IMR-90 (cell line): Measurements from ENCODE around the gene SLC6A11. TPM values are rescaled to one million over a fixed set of nuclear protein-coding genes. Genes with fewer than 3 reads are reported as not detected.

ENCODE experiments used
- ATAC-seq: fragments of 200-7000 bp; cut with Tn5 transposase; 2 replicates; pipeline ENCODE4 v1.9.1; 2020; ENCODE audit warnings: low read depth, mild to moderate bottlenecking, moderate library complexity
- BruUV-seq: library from RNA; stranded (reverse); fragments of 400-500 nt; replicated peaks from 2 replicates; lab custom pipeline; 2021; lab: Mats Ljungman, UMichigan
- CTCF ChIA-PET: fragments of 300-600 bp; formaldehyde crosslinking; extraction: SDS; loops from one replicate; lab custom pipeline; 2021; ENCODE audit warnings: antibody characterized with exemption; lab: Yijun Ruan, JAX
- POLR2A ChIA-PET: fragments of 300-600 bp; sonication (Branson Sonifier 250); formaldehyde crosslinking; loops from one replicate; lab custom pipeline; 2022; ENCODE audit warnings: antibody characterized with exemption; ENCODE audit not compliant: unreplicated experiment; lab: Charles Lee
- DNase-seq: peaks from one replicate; pipeline ENCODE4 v3.0.0; 2013
- H2AFZ ChIP-seq: replicated peaks from 2 replicates; pipeline ENCODE3; 2013; ENCODE audit warnings: low read length, mild to moderate bottlenecking; ENCODE audit not compliant: poor library complexity
- H2AK5ac ChIP-seq: 2 replicates; pipeline ENCODE4 v1.6.1; 2013; ENCODE audit warnings: low read depth, low read length, inconsistent platforms
- H2AK9ac ChIP-seq: replicated peaks from 2 replicates; pipeline ENCODE3; 2013; ENCODE audit warnings: mild to moderate bottlenecking, low read depth, low read length, moderate library complexity; ENCODE audit not compliant: poor library complexity
- H2BK120ac ChIP-seq: 2 replicates; pipeline ENCODE4 v1.6.1; 2013; ENCODE audit warnings: low read depth, low read length, inconsistent platforms
- H2BK15ac ChIP-seq: 3 replicates; pipeline ENCODE4 v1.6.1; 2013; ENCODE audit warnings: low read depth, low read length, inconsistent platforms
- H2BK20ac ChIP-seq: 2 replicates; pipeline ENCODE4 v1.6.1; 2013; ENCODE audit warnings: low read depth, mild to moderate bottlenecking, inconsistent platforms, low read length, moderate library complexity
- H2BK5ac ChIP-seq: 2 replicates; pipeline ENCODE4 v1.6.1; 2013; ENCODE audit warnings: mild to moderate bottlenecking, low read depth, low read length, inconsistent platforms; ENCODE audit not compliant: poor library complexity, severe bottlenecking
- H3K14ac ChIP-seq: replicated peaks from 2 replicates; pipeline ENCODE4 v1.6.1; 2013; ENCODE audit warnings: low read depth, low read length, inconsistent platforms
- H3K18ac ChIP-seq: 2 replicates; pipeline ENCODE4 v1.6.1; 2013; ENCODE audit warnings: low read depth, low read length, control low read depth
- H3K23ac ChIP-seq: 2 replicates; pipeline ENCODE4 v1.6.1; 2013; ENCODE audit warnings: low read depth, low read length, inconsistent platforms
- H3K27ac ChIP-seq: 2 replicates; pipeline ENCODE4 v1.5.1; 2013; ENCODE audit warnings: mild to moderate bottlenecking, control low read depth, low read length; ENCODE audit not compliant: insufficient read depth
- H3K27me3 ChIP-seq: 2 replicates; pipeline ENCODE4 v1.6.1; 2013; ENCODE audit warnings: low read length; ENCODE audit not compliant: control insufficient read depth, insufficient read depth
- H3K36me3 ChIP-seq: 2 replicates; pipeline ENCODE4 v1.6.1; 2013; ENCODE audit warnings: low read length, mixed read lengths; ENCODE audit not compliant: control insufficient read depth, insufficient read depth
- H3K4ac ChIP-seq: 2 replicates; pipeline ENCODE4 v1.6.1; 2013; ENCODE audit warnings: low read depth, low read length, inconsistent platforms
- H3K4me1 ChIP-seq: 2 replicates; pipeline ENCODE4 v1.6.1; 2013; ENCODE audit warnings: low read length, mixed read lengths; ENCODE audit not compliant: control insufficient read depth, insufficient read depth
- H3K4me2 ChIP-seq: 2 replicates; pipeline ENCODE4 v1.6.1; 2013; ENCODE audit warnings: low read depth, mild to moderate bottlenecking, control low read depth, low read length, moderate library complexity
- H3K4me3 ChIP-seq: 2 replicates; pipeline ENCODE4 v1.5.1; 2013; ENCODE audit warnings: low read depth, mild to moderate bottlenecking, control low read depth, low read length, moderate library complexity; ENCODE audit not compliant: insufficient read depth
- H3K56ac ChIP-seq: 2 replicates; pipeline ENCODE4 v1.6.1; 2013; ENCODE audit warnings: low read length, inconsistent platforms; ENCODE audit not compliant: insufficient read depth; ENCODE audit errors: extremely low read depth
- H3K79me1 ChIP-seq, 2 experiments: 2 replicates each; pipeline ENCODE4 v1.6.1; 2013; ENCODE audit warnings: low read length in 2 of 2, inconsistent platforms in 1 of 2, low read depth in 1 of 2
- H3K9ac ChIP-seq: 2 replicates; pipeline ENCODE4 v1.6.1; 2013; ENCODE audit warnings: low read depth, low read length, control low read depth
- H3K9me1 ChIP-seq: 2 replicates; pipeline ENCODE4 v1.6.1; 2013; ENCODE audit warnings: low read length, inconsistent platforms; ENCODE audit not compliant: insufficient read depth
- H3K9me3 ChIP-seq: 2 replicates; pipeline ENCODE4 v1.6.1; 2013; ENCODE audit warnings: low read length; ENCODE audit not compliant: control insufficient read depth, insufficient read depth
- H4K20me1 ChIP-seq: 2 replicates; pipeline ENCODE4 v1.6.1; 2013; ENCODE audit warnings: low read length, inconsistent platforms; ENCODE audit not compliant: insufficient read depth
- H4K5ac ChIP-seq: 2 replicates; pipeline ENCODE4 v1.6.1; 2013; ENCODE audit warnings: mild to moderate bottlenecking, low read depth, low read length, control low read depth
- H4K8ac ChIP-seq, 2 experiments: 2 replicates each; pipeline ENCODE4 v1.6.1; 2013; ENCODE audit warnings: low read depth in 2 of 2, low read length in 2 of 2, control low read depth in 1 of 2, inconsistent platforms in 1 of 2
- H4K91ac ChIP-seq: 2 replicates; pipeline ENCODE4 v1.6.1; 2013; ENCODE audit warnings: low read depth, low read length, inconsistent platforms; ENCODE audit not compliant: insufficient read depth
- BHLHE40 ChIP-seq: fragments of 150-350 bp; IDR thresholded peaks from 2 replicates; pipeline ENCODE4 v1.6.1; 2016; ENCODE audit warnings: mild to moderate bottlenecking, low read depth, low read length
- CEBPB ChIP-seq: IDR thresholded peaks from 2 replicates; pipeline ENCODE4 v1.6.1; 2012; ENCODE audit warnings: low read depth, low read length, improper control_type of control experiment
- CTCF ChIP-seq: conservative IDR thresholded peaks from 2 replicates; pipeline ENCODE4 v1.5.1; 2012; ENCODE audit warnings: mild to moderate bottlenecking, low read depth, low read length, improper control_type of control experiment
- FOS ChIP-seq: fragments of 150-350 bp; IDR thresholded peaks from 2 replicates; pipeline ENCODE4 v1.6.1; 2016; ENCODE audit warnings: low read depth, low read length
- MAFK ChIP-seq: IDR thresholded peaks from 2 replicates; pipeline ENCODE4 v1.6.1; 2012; ENCODE audit warnings: low read depth, low read length, improper control_type of control experiment
- MXI1 ChIP-seq: IDR thresholded peaks from 2 replicates; pipeline ENCODE4 v1.6.1; 2012; ENCODE audit warnings: low read depth, mild to moderate bottlenecking, low read length, moderate library complexity, borderline replicate concordance
- POLR2A ChIP-seq: IDR thresholded peaks from 2 replicates; pipeline ENCODE4 v1.6.1; 2012; ENCODE audit warnings: mild to moderate bottlenecking, low read depth, low read length
- RAD21 ChIP-seq: IDR thresholded peaks from 2 replicates; pipeline ENCODE4 v1.6.1; 2012; ENCODE audit warnings: low read length, improper control_type of control experiment
- RCOR1 ChIP-seq: IDR thresholded peaks from 2 replicates; pipeline ENCODE4 v1.6.1; 2012; ENCODE audit warnings: mild to moderate bottlenecking, low read length, improper control_type of control experiment; ENCODE audit not compliant: insufficient replicate concordance
- USF2 ChIP-seq: fragments of 150-350 bp; IDR thresholded peaks from 2 replicates; pipeline ENCODE4 v1.6.1; 2017; ENCODE audit warnings: mild to moderate bottlenecking, antibody characterized with exemption, low read length, low read depth
- WGBS, 2 experiments: methylation state at CpG; one replicate each; pipeline versions ENCODE4 v1.1.5 to v1.1.7; 2013; ENCODE audit warnings: missing lambda C conversion rate in 2 of 2; ENCODE audit not compliant: insufficient read length in 1 of 2; ENCODE audit errors: extremely low coverage in 2 of 2; 5-methylcytosine and 5-hydroxymethylcytosine counted together
- dilution Hi-C: fragments of 300-500 bp; cut with HindIII; formaldehyde crosslinking; loops from one replicate; pipeline ENCODE4 v1.14.3; 2018; ENCODE audit warnings: low sequenced_read_pairs; ENCODE audit not compliant: unreplicated experiment
- in situ Hi-C: fragments of 300-500 bp; cut with MboI; formaldehyde crosslinking; loops from 3 replicates; pipeline ENCODE4 v1.14.3; 2019; ENCODE audit warnings: low sequenced_read_pairs, inconsistent platforms, mixed read lengths
- intact Hi-C: fragments of 100-400 bp; cut with micrococcal nuclease; formaldehyde crosslinking; loops from 2 replicates; pipeline ENCODE4 v1.10.0; 2022
- polyA plus RNA-seq, 3 experiments: library from polyadenylated mRNA; depleted of rRNA; stranded (reverse); fragments of >200 nt; gene quantifications; 2 replicates each; pipeline ENCODE4 v1.2.3, GENCODE V29; 2012; ENCODE audit warnings: low replicate concordance in 1 of 3
- total RNA-seq: library from RNA; depleted of rRNA; stranded (reverse); fragments of >200 nt; gene quantifications from 2 replicates; pipeline ENCODE4 v1.2.3, GENCODE V29; 2012

The SLC6A11 gene
- total and polyA plus RNA-seq, 2 of the 4 experiments (the other 2 are of a cell fraction) = not detected

- H3K27me3 ChIP-seq = peaks cover 43% of the 10 kb centered on the region
- no peak overlapping the region for H3K4ac ChIP-seq
- in situ Hi-C loops (no loop called here), dilution Hi-C loops (no loop called here), intact Hi-C loops (no loop called here)
- DNase-seq (no peak), ATAC-seq (no peak)
- H3K14ac ChIP-seq = no peak overlapping the region
- no peak overlapping the region for H2BK5ac ChIP-seq
- H2BK120ac ChIP-seq = no peak overlapping the region
- H3K18ac ChIP-seq = no peak overlapping the region
- 22% methylated on average over 11 of the region's 15 CpGs; no CpG with 5 or more reads in 1 of the 2 experiments for WGBS, 2 experiments
- H2AK9ac ChIP-seq = no peak overlapping the region
- ChIA-PET POLR2A (no interaction called here), CTCF (no interaction called here)
- no peak overlapping the region for H2BK20ac ChIP-seq
- 0 out of 2 replicates have a peak, but pooled peaks cover 4% of the 10 kb centered on the region for H3K9me1 ChIP-seq
- H2AK5ac ChIP-seq = no peak overlapping the region
- H2BK15ac ChIP-seq = no peak overlapping the region
- no peak overlapping the region for H4K8ac ChIP-seq
- no peaks in the 10 kb centered on the region for H3K4me1 ChIP-seq
- H4K20me1 ChIP-seq = 0 out of 2 replicates have a peak, but pooled peaks cover 4% of the 10 kb centered on the region
- H3K4me2 ChIP-seq = no peak overlapping the region
- no peaks in the 10 kb centered on the region for H3K36me3 ChIP-seq
- no peak overlapping the region for H3K56ac ChIP-seq
- no peak overlapping the region for H2AFZ ChIP-seq
- no peak overlapping the region for H4K91ac ChIP-seq
- H3K9ac ChIP-seq = no peak overlapping the region
- no peak overlapping the region for H3K27ac ChIP-seq
- no peak overlapping the region for H3K23ac ChIP-seq
- no peak overlapping the region for H3K4me3 ChIP-seq
- H4K5ac ChIP-seq = no peak overlapping the region
- BruUV-seq = no TSS peak
- H3K9me3 ChIP-seq = no peaks in the 10 kb centered on the region
- TF ChIP-seq RAD21 (no peak), CTCF (no peak), MAFK (no peak), BHLHE40 (no peak), MXI1 (no peak), FOS (no peak), CEBPB (no peak), RCOR1 (no peak), USF2 (no peak), POLR2A (no peak)
- no peaks in the 10 kb centered on the region for H3K79me1 ChIP-seq
These were observed 139.9 kb downstream of the SLC6A11 start for GRCh38 chr3:10955711-10956453.
